Measurements from ENCODE around the gene KBTBD2.
A peak's percentile ranks its signal among the peaks of the same experiment; 100 is the strongest.

Gene KBTBD2

DNA sequence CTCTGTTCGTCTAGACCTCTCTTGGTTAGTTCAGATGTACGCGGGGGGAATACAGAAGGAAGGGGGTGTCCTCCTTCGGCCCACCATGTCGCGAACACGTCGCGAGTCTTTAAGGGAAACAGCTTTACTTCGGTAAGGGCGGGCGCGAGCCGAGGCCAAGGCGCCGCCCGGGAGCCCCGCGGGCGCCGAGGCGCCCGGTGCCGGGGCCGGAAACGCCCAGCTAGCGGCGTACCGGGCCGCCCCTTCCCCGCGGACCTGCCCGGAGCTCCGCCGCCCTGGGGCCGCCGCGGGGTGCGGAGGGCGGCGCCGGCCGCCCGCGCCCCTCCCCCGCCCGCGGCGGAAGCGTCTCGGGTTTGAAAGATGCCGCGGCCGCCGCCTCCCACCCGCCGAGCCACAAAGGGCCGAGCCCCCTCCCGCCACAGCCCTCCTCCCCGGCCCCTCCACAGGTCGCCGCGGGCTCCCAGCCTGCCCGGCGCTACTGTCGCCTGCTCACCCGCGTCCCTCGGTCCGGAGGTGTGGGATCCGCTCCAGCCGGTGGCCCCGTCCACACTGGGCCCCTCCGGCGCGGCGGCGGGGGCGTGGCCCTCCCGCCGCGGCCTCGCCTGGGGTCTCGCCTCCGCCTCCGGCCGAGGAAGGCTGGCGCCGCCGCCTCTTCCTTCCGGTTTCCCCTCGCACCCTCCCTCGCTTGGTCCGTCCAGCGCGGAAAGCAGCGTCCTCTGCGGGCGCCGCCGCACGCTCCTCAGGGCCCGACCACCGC is at the start of gene KBTBD2:
Gene KBTBD2 (minus strand): TSS at position 718 of the 757 bp plus-strand sequence. CDS start 12,156 bp downstream, outside the sequence.
- peak within 1 kb of the TSS; percentile 79 for H3K4me3 ChIP-seq (ENCODE audit: low read depth, low read length)
- no peak for DNase-seq (ENCODE audit: low read depth)
- TF ChIP-seq, protein P1, sequence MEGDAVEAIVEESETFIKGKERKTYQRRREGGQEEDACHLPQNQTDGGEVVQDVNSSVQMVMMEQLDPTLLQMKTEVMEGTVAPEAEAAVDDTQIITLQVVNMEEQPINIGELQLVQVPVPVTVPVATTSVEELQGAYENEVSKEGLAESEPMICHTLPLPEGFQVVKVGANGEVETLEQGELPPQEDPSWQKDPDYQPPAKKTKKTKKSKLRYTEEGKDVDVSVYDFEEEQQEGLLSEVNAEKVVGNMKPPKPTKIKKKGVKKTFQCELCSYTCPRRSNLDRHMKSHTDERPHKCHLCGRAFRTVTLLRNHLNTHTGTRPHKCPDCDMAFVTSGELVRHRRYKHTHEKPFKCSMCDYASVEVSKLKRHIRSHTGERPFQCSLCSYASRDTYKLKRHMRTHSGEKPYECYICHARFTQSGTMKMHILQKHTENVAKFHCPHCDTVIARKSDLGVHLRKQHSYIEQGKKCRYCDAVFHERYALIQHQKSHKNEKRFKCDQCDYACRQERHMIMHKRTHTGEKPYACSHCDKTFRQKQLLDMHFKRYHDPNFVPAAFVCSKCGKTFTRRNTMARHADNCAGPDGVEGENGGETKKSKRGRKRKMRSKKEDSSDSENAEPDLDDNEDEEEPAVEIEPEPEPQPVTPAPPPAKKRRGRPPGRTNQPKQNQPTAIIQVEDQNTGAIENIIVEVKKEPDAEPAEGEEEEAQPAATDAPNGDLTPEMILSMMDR (IDR thresholded peaks at IDR 0.05; ENCODE audit: low read depth, low read length, missing control alignments): no peak

DNA sequence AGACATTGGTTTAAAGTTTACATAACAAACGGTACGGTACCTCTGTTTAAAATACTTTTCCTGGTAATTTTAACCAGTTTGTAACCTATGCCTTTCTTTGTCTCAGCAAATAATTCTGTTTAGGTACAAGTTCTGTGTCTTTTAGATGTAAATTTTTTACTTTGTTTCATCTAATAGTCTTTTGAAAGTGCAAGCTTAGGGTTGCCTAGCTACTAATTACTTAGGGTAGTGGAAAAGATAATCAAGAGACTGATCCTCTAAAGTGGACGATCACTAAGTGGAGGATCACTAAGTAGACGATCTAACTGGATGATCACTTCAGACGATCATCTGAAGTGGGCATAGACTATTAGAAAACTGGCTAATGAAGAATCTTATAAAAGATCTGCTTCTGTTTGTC is 49.6 kb upstream of the KBTBD2 start:
- H3K4me3 ChIP-seq (ENCODE audit: low read depth, low read length): no peak overlapping the region; the same call in 1 of the 2 replicates
- TF ChIP-seq, protein P1 (IDR thresholded peaks at IDR 0.05; ENCODE audit: low read depth, low read length, missing control alignments): no peak
- DNase-seq (ENCODE audit: low read depth): no peak

- DNase-seq (ENCODE audit: low read depth): no peak
- TF ChIP-seq, protein P1 (IDR thresholded peaks at IDR 0.05; ENCODE audit: low read depth, low read length, missing control alignments): no peak
- no peak overlapping the region for H3K4me3 ChIP-seq (ENCODE audit: low read depth, low read length)
These were observed 46.0 kb upstream of the KBTBD2 start for GRCh38 chr7:32937344-32938174.

- no peak for DNase-seq (ENCODE audit: low read depth)
- TF ChIP-seq, protein P1 (IDR thresholded peaks at IDR 0.05; ENCODE audit: low read depth, low read length, missing control alignments): no peak
These were observed 45.1 kb upstream of the KBTBD2 start for GRCh38 chr7:32936689-32937088.

DNA sequence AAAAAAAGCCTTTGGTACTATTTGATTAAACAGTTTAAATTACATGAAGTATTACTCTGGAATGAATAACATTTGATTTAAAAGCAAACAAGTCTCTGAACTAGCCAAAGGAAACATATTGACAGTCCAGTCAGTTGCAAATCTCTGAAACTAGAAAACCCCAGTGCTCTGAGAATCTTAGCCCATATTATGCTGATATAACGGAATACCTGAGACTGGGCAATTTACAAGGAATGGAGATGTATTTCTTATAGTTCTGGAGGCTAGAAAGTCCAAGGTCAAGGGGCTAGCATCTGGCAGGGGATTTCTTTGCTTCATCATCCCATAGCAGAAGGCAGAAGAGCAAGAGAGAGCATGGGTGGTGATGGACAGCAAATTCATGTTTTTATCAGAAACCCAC is 44.0 kb upstream of the KBTBD2 start:
- TF ChIP-seq, protein P1 (IDR thresholded peaks at IDR 0.05; ENCODE audit: low read depth, low read length, missing control alignments): no peak
- DNase-seq (ENCODE audit: low read depth): no peak

More at GRCh38 chr7:32936689-32937088, 45.1 kb upstream of the KBTBD2 start:
- H3K4me3 ChIP-seq (ENCODE audit: low read depth, low read length): no peak overlapping the region

DNA sequence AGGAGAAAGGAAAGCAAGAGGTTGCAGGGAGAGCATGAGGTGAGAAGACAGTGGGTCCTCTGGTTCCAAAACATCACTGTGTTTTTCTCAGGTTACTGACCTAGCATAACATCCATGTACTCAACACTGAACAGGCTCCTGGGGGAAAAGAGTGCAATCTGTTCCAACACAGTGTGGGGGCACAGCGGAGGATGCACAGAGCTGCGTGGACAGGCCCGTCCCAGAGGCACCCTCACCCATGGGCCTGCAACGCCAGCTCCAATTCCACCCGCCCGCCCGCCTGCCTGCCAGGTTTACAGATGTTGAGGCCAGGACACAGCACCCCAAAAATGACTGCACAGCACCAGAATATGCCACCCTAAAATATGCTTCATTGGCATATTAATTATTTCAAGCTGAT is 38.8 kb upstream of the KBTBD2 start:
- H3K4me3 ChIP-seq (ENCODE audit: low read depth, low read length): no peak overlapping the region
- DNase-seq (ENCODE audit: low read depth): no peak
- TF ChIP-seq, protein P1 (IDR thresholded peaks at IDR 0.05; ENCODE audit: low read depth, low read length, missing control alignments): no peak

More for the DNA sequence above, 44.0 kb upstream of the KBTBD2 start:
- no peak overlapping the region for H3K4me3 ChIP-seq (ENCODE audit: low read depth, low read length)

Measured in GM12864 (cell line).